Neural cell (in vitro differentiated cells): Measurements from ENCODE around the gene ASIC1. TPM values are rescaled to one million over a fixed set of nuclear protein-coding genes. Genes with fewer than 3 reads are reported as not detected.
"Not testable (repeated sequence)": the region's sequence is repeated elsewhere in the genome, so short reads cannot be mapped to it uniquely, and the experiment has no call there.

ENCODE experiments used
- H2AFZ ChIP-seq: fragments of 200-600, 300-800 bp; sonication (generic), shearing (Covaris generic); 2 replicates; pipeline ENCODE4 v1.6.0; 2014; ENCODE audit warnings: low read depth, mild to moderate bottlenecking, antibody characterized with exemption, low read length, moderate library complexity
- H3F3A ChIP-seq: fragments of 200-600 bp; shearing (Covaris generic); 2 replicates; pipeline ENCODE4 v1.6.1; 2016; ENCODE audit warnings: mild to moderate bottlenecking, moderate library complexity, mixed read lengths, antibody characterized with exemption, low read length; ENCODE audit not compliant: insufficient read depth, poor library complexity, severe bottlenecking
- H3K27ac ChIP-seq: fragments of 200-600, 300-800 bp; sonication (generic), shearing (Covaris generic); 2 replicates; pipeline ENCODE4 v1.5.1; 2014; ENCODE audit warnings: mild to moderate bottlenecking, low read length, moderate library complexity
- H3K27me3 ChIP-seq: fragments of 300-800, 200-600 bp; sonication (generic), shearing (Covaris generic); 2 replicates; pipeline ENCODE4 v1.6.0; 2014; ENCODE audit warnings: mild to moderate bottlenecking, low read depth, low read length, moderate library complexity; ENCODE audit not compliant: insufficient read depth
- H3K36me3 ChIP-seq: fragments of 300-800, 200-600 bp; sonication (generic), shearing (Covaris generic); 2 replicates; pipeline ENCODE4 v1.5.1; 2014; ENCODE audit warnings: mild to moderate bottlenecking, antibody characterized with exemption, low read length, moderate library complexity; ENCODE audit not compliant: insufficient read depth
- H3K4me2 ChIP-seq: fragments of 300-800, 200-600 bp; sonication (generic), shearing (Covaris generic); 2 replicates; pipeline ENCODE4 v1.6.0; 2014; ENCODE audit warnings: mild to moderate bottlenecking, low read length
- H3K4me3 ChIP-seq: fragments of 300-800, 200-600 bp; sonication (generic), shearing (Covaris generic); 2 replicates; pipeline ENCODE4 v1.5.1; 2014; ENCODE audit warnings: mild to moderate bottlenecking, low read length, moderate library complexity
- H3K79me2 ChIP-seq: fragments of 200-600 bp; shearing (Covaris generic); replicated peaks from 2 replicates; pipeline ENCODE4 v1.6.0; 2014; ENCODE audit warnings: mild to moderate bottlenecking, low read length, moderate library complexity; ENCODE audit not compliant: insufficient read depth
- H3K9ac ChIP-seq: fragments of 300-800, 200-600 bp; sonication (generic), shearing (Covaris generic); 2 replicates; pipeline ENCODE4 v1.6.1; 2016; ENCODE audit warnings: mild to moderate bottlenecking, low read length, mixed read lengths
- H3K9me2 ChIP-seq: fragments of 200-600 bp; shearing (Covaris generic); 2 replicates; pipeline ENCODE4 v1.6.1; 2016; ENCODE audit warnings: mild to moderate bottlenecking, low read length, mixed read lengths; ENCODE audit not compliant: insufficient read depth
- H3K9me3 ChIP-seq: fragments of 200-600, 300-800 bp; sonication (generic), shearing (Covaris generic); 2 replicates; pipeline ENCODE4 v1.6.1; 2016; ENCODE audit warnings: mild to moderate bottlenecking, mixed run types, low read length, moderate library complexity, mixed read lengths
- H4K20me1 ChIP-seq: fragments of 200-600 bp; shearing (Covaris generic); 2 replicates; pipeline ENCODE4 v1.6.1; 2016; ENCODE audit warnings: mild to moderate bottlenecking, mixed run types; ENCODE audit not compliant: insufficient read depth
- CTCF ChIP-seq: fragments of 450-650 bp; IDR thresholded peaks from 2 replicates; pipeline ENCODE4 v1.5.1; 2014; ENCODE audit warnings: antibody characterized with exemption, mild to moderate bottlenecking, moderate library complexity; ENCODE audit not compliant: poor library complexity, severe bottlenecking
- EP300 ChIP-seq: fragments of 450-650 bp; conservative IDR thresholded peaks from 2 replicates; pipeline ENCODE4 v1.6.1; 2014; ENCODE audit warnings: antibody characterized with exemption, mild to moderate bottlenecking, moderate library complexity; ENCODE audit not compliant: poor library complexity, severe bottlenecking
- EZH2 ChIP-seq: fragments of 200-600, 300-800 bp; shearing (Covaris generic), sonication (generic); IDR thresholded peaks from 2 replicates; pipeline ENCODE4 v1.6.1; 2014; ENCODE audit warnings: antibody characterized with exemption, low read length, borderline replicate concordance, mild to moderate bottlenecking; ENCODE audit not compliant: insufficient read depth, poor library complexity, severe bottlenecking
- MXI1 ChIP-seq: fragments of 450-650 bp; conservative IDR thresholded peaks from 2 replicates; pipeline ENCODE4 v1.6.1; 2014; ENCODE audit warnings: antibody characterized with exemption, mild to moderate bottlenecking; ENCODE audit not compliant: poor library complexity, severe bottlenecking
- POLR2AphosphoS5 ChIP-seq: IDR thresholded peaks from 2 replicates; pipeline ENCODE4 v1.6.1; 2012
- RAD21 ChIP-seq: fragments of 450-650 bp; conservative IDR thresholded peaks from 2 replicates; pipeline ENCODE4 v1.6.1; 2014; ENCODE audit warnings: antibody characterized with exemption, mild to moderate bottlenecking, moderate library complexity
- REST ChIP-seq: IDR thresholded peaks from 2 replicates; pipeline ENCODE4 v1.6.1; 2012; ENCODE audit warnings: borderline replicate concordance
- SMC3 ChIP-seq: fragments of 450-650 bp; conservative IDR thresholded peaks from 2 replicates; pipeline ENCODE4 v1.6.1; 2014; ENCODE audit warnings: antibody characterized with exemption, mild to moderate bottlenecking, moderate library complexity; ENCODE audit not compliant: poor library complexity
- TAF1 ChIP-seq: IDR thresholded peaks from 2 replicates; pipeline ENCODE4 v1.6.1; 2012; ENCODE audit warnings: low read depth
- polyA plus RNA-seq: library from polyadenylated mRNA; depleted of rRNA; stranded (reverse); fragments of >200 nt; gene quantifications from 2 replicates; pipeline ENCODE4 v1.2.3, GENCODE V29; 2014

Gene ASIC1
- polyA plus RNA-seq, 1 donor from 2014 or later: 8.0 TPM

- H3K9me2 ChIP-seq: no peaks in the 10 kb centered on the region
- peak within 1 kb of the TSS; percentile 78 for H3K27ac ChIP-seq
- peaks cover 4% of the 10 kb centered on the region for H3F3A ChIP-seq
- H3K9ac ChIP-seq: peak within 1 kb of the TSS; percentile 56
- no peaks in the 10 kb centered on the region for H3K27me3 ChIP-seq
- H3K36me3 ChIP-seq: no peaks in the 10 kb centered on the region
- H3K4me3 ChIP-seq: peak within 1 kb of the TSS; percentile 80
- peak within 1 kb of the TSS; percentile 96 for H2AFZ ChIP-seq
- peak within 1 kb of the TSS; percentile 89 for H3K4me2 ChIP-seq
- H3K9me3 ChIP-seq: no peaks in the 10 kb centered on the region
- peak; percentile 46 for TF ChIP-seq REST
- peak; percentile 4 for TF ChIP-seq POLR2AphosphoS5
- TF ChIP-seq MXI1: peak; percentile 96
- no peak for TF ChIP-seq TAF1
- TF ChIP-seq SMC3: no peak
- no peak for TF ChIP-seq EZH2
- peak; percentile 36 for TF ChIP-seq EP300
- no peak for TF ChIP-seq RAD21
- TF ChIP-seq CTCF: no peak
- no peaks in the 10 kb centered on the region for H4K20me1 ChIP-seq
- peaks cover 40% of the 10 kb centered on the region for H3K79me2 ChIP-seq
Observed at GRCh38 chr12:50025187-50026059, 32.0 kb upstream of the ASIC1 start, which contains the start of gene RACGAP1. Gene RACGAP1, minus strand, starts transcription at chr12:50025494. Its CDS starts 8,779 bp downstream, at chr12:50016715.

GRCh38 chr12:50026691-50027090 lies 30.7 kb upstream of the ASIC1 start:
- Histone ChIP-seq H3K9me2 (no peaks in the 10 kb centered on the region), H3K36me3 (no peaks in the 10 kb centered on the region), H3K79me2 (peaks cover 29% of the 10 kb centered on the region), H3K27me3 (no peaks in the 10 kb centered on the region), H3K4me2 (no peak overlapping the region), H2AFZ (no peak overlapping the region), H3K27ac (no peak overlapping the region), H3F3A (peaks cover 4% of the 10 kb centered on the region), H3K9me3 (no peaks in the 10 kb centered on the region), H3K9ac (no peak overlapping the region), H3K4me3 (no peak overlapping the region), H4K20me1 (no peaks in the 10 kb centered on the region)
- TF ChIP-seq REST (no peak), EP300 (no peak), POLR2AphosphoS5 (no peak), CTCF (no peak), TAF1 (no peak), EZH2 (no peak), SMC3 (no peak)

GRCh38 chr12:50030449-50030848 lies 26.9 kb upstream of the ASIC1 start:
- H3K9me2 ChIP-seq, H3F3A ChIP-seq, H2AFZ ChIP-seq, H3K9me3 ChIP-seq, H4K20me1 ChIP-seq, H3K9ac ChIP-seq, H3K79me2 ChIP-seq, H3K27ac ChIP-seq, H3K36me3 ChIP-seq, H3K4me2 ChIP-seq, H3K4me3 ChIP-seq, H3K27me3 ChIP-seq: not testable (repeated sequence)
